ENCODE measurements around the gene ALG8.

ALG8 gene

GRCh38 chr11:78158987-78159652 lies 19.7 kb upstream of the ALG8 start:
- DNase-seq: no peak

DNA sequence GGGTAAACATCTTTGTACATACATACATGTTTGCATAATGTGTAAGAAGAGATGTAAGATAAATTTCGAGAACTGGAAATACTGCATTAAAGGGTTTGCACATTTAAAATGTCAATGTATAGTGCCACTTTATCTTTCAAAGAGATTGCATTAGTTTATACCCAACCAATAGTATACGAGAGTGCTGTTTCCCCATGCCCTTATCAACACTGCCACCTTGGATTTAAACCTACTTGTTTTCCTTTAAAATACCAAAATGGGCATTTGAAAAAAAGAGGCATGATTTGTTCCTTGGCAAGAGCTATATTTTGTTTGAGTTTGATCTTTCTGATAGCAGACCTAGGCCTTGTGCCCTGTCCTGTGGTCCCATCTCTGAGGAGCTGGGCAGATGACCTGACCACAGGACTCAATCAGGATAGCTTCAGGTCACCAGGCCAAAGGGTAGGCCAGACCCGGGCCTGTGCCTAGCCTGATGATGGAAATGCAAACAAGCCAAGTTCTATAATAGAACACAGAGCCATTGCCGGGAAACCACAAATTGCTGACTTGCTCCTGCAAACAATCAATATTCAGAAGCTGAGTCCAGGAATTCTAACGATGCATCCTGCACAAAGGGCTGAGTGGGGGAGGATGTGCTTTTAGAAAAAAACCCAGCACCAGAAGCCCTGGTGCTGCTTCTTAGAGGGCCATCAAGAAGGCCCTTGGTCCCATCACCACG lies 16.9 kb upstream of the ALG8 start:
- no peak for DNase-seq

DNA sequence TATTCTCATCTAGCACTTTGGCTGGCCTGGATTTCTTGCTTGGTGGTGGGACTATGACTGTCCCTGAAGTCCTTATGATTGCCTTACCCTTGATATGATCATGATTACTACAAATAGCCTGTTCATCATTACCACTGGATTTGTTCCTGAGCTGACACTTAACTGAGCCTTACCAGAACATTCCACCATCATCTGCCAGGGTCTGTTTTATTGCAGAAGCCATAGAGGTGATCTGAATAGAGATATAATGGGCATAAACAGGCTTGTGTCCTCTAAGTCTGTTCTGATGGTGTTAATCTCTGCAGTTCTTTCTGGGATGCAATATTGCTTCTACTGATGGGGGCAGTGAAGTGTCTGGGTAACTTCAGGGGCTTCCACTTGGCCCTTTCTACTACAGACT lies 12.4 kb upstream of the ALG8 start:
- no peak for DNase-seq

GRCh38 chr11:78150754-78151153 lies 11.3 kb upstream of the ALG8 start:
- DNase-seq: no peak

DNA sequence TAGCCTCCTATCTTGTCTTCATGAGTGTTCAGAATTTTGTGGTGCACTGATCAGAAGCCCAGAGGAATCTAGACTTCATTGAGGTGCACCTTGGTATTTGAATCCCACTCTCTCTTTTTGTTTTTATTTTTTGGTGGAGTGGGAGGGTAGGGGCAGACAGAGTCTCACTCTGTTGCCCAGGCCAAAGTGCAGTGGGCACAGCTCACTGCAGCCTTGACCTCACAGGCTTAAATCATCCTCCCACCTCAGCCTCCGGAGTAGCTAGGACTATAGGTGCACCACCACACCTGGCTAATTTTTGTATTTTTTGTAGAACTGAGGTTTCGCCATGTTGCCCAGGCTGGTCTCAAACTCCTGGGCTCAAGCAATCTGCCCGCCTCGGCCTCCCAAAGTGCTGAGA lies 10.9 kb upstream of the ALG8 start:
- DNase-seq: no peak

DNA sequence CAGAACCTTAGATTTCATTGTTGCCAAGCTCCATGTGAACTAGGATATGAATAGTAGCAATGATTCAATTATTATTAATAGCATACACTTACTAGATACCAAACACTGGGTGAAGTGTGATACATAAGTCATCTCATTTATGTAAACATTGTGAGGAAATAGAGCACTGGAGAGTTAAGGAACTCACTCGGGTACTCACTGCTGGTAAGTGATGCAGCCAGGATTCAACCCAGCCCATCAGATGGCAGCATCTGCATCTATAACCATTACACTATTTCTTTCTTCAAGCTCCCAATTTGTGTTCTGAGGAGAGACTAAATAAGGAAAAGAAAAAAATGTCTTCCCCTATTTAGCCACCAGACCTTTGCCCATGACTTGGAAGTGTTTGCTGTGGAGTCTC lies 10.2 kb upstream of the ALG8 start:
- DNase-seq: peak in 1 of 5 donors; percentile 22

DNA sequence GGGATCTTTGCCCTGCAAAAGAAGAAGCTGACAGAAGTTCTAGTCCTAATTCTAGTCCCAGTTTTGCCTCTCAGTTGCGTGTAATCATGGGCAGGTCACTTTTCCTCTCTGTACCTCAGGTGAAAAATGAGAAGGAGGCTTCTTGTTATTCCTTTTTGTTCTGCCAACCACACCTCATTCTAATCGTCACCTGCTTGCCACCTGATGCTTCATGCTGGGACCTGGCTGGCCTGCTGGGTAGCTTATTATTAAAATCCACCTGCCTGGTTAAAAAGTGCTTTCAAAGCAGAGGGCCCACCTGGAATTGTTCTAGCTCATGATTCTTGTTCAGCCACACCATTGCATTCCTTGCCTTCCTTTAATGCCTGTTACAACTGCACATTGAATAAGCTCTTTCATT lies 8.4 kb upstream of the ALG8 start:
- DNase-seq: no peak

- DNase-seq: no peak
Observed at GRCh38 chr11:78145511-78146025, 6.1 kb upstream of the ALG8 start.

GRCh38 chr11:78140392-78141077 lies 1.1 kb upstream of the ALG8 start:
- peak in 1 of 5 donors; percentile 10 for DNase-seq

DNA sequence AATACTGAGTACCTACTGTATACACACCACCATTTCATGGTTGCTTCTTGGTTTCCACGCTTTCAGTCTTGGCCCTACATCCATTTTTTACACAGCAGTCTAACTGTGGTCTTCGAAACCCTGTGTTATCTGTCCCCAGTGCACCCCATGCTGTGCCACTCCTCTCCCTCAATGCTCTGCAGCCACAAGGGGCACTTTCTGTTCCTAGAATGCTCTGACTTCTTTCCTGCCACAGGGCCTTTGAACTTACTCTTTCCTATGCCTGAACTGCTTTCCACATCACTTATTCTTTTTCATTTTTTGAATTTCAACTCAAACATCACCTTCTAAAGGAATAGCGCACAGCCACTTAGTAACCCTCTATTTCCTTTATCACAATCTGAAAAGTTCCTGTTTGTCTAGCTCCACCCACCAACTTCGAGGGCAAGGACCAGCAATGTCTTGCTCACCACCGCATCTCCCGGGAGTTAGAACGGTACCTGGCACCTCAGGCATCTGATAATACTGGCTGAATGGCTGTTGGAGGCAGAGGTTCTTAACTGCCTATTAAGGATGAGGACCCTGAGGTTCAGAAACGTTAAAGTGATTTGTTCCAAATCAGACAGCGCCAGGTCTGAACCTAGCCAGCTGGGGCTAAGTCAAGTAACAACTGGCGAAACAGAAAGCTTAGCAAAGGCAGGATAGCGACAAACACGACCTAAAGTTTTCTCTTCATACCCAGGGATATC lies 568 bp downstream of the ALG8 start:
- DNase-seq: peak in 2 of 5 donors; percentile 13 to 61

DNA sequence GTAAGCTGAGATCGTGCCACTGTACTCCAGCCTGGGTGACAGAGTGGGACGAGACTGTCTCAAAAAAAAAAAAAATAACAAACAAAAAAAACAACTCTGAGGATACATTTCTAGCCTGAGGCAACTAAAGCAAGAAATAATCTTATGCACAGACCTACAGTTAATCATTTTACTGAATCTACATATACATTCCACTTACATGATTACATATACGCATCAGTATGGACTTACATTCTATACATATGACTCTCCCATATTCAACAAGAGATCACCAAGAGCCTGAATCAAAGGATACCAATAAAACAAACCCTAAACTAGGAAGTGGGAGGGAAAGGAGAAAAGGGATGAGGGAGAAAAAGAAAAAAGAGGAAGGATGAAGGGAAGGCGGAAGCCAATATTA lies 1.1 kb downstream of the ALG8 start:
- DNase-seq: no peak

GRCh38 chr11:78132475-78132874 lies 7.0 kb downstream of the ALG8 start:
- no peak for DNase-seq

DNA sequence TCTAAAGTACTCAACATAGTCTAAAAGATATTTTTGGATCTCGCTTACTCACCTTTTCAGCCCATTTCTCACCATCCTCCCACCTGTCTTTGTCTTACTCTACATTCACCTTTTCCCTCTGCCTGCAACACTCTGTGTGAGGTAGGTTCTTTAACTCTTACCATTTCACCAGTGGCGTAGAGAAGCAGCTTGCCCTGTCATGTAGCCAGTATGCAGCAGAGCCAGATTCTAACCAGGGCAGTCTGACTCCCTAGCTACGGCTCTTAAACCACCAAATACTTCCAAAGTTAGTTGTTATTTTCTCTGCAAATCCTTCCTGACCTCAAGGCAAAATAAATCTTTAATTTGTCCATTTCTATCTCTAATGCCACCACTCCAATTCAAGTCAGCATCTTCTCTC lies 7.5 kb downstream of the ALG8 start:
- no peak for DNase-seq

- DNase-seq: no peak
Observed at GRCh38 chr11:78127403-78127802, 12.0 kb downstream of the ALG8 start.

DNA sequence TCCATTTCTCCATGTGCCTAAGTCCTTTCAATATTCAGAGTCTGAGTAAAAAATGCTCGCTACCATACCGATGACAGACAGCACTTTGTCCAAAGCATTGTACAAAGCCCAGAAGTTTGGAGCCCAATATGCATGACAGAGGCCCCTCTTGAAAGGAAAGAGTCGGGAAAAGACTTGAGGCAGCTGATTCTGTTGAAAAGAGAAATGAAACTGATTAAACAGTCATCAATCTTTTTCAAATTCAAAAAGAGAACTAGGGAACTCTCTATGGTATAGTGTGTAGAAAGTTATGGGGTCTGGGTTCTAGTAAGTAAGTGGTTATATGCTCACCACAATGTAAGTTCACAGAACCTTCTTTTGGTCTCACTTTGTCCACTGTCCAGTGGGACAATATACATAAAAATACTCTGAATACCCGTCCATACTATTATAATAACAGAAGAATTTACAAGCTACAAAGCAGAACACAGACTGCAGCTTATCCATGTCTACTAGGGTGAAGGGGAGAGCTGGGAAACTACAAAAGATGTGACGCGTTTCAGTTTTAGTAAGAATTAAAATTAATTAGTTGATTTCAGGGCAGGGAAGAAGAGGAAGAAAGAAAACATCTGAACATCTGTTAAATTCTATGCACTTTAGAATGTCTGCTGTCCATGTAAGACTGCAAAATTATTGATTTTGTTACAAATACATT lies 26.7 kb downstream of the ALG8 start:
- DNase-seq: no peak

DNA sequence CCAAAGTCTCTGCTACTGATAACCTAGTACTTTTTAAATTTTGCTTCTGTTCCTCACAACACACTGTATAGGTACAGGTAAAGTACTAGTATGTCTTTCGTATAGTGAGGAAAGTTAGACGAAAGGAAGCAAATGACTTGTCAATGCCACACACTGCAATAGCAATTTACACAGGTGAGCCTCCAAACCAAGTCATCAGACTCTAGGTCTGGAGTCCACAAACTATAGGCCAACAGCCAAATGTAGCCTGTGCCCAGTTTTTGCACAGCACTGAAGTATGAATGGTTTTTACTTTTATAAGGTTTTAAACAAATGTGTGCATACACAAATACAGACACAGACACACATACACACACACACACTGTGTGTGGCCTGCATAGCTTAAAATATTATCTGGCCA lies 28.1 kb downstream of the ALG8 start:
- no peak for DNase-seq

DNA sequence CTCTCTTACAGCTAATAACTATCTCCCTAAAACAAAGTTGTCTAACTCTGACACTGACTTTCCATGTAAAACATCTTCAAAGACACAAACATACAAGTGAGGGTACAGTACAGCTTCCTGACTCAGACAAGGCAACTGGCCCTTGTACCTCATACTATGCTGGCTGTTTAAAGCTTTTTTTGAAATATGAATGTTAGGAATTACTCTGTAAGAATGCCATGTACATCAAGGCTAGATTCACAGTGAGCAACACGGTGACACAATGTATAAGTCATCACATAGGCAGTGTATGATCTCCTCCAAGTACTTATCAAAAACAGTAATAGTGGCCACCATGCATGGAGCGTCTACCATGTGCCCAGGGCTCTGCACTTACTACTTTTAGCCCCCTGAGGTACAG lies 28.6 kb downstream of the ALG8 start:
- DNase-seq: no peak

GRCh38 chr11:78110351-78110750 lies 29.1 kb downstream of the ALG8 start:
- no peak for DNase-seq

GRCh38 chr11:78109081-78110015 lies 30.1 kb downstream of the ALG8 start:
- DNase-seq: no peak

DNA sequence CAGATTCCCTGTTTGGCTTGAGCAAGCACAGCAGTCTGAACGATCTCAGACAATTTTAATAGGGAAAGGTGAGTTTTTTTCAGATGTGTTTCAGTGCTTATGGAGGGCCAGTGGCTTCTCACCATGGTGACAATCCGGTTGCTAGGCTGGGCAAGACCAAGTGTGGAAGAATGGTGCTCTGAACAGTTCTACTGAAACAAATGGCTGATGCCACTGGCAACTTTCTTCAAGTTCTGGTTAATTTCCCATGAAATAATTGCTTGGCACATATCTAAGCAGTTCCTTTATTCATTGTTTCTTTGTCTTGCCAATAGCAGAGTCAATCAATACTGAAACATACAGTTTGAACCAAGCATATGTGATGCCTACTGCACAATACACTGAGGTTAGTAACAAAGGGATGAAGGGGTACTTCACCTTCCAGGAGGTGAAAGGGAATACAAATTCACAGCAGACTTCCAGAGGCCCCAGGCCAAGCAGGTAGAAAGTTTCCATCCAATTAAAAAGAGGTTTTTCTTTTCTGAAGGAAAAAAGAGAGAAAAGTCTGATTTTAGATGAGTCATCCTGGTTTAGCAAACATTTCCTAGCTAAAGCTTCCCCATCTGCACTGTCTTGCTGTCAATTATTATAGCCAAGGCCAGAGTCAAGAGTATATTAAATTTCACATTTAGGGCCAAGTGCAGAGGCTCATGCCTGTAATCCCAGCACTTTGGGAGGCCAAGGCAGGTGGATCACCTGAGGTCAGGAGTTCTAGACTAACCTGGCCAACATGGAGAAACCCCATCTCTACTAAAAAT lies 38.6 kb downstream of the ALG8 start:
- DNase-seq: no peak

- no peak for DNase-seq
Observed at GRCh38 chr11:78100261-78100660, 39.2 kb downstream of the ALG8 start.

Measured in T-helper 1 cell (primary cell).